IPS-11a (cell line): Measurements from ENCODE around the gene KLHL20.
A peak's percentile ranks its signal among the peaks of the same experiment; 100 is the strongest.
"Not testable (repeated sequence)": the region's sequence is repeated elsewhere in the genome, so short reads cannot be mapped to it uniquely, and the experiment has no call there.

Experiments
- H3K4me3 ChIP-seq: one replicate; pipeline ENCODE4 v1.5.1; 2013; ENCODE audit warnings: low read depth, low read length, control low read depth

The KLHL20 gene

GRCh38 chr1:173744651-173745050 is 29.9 kb downstream of the KLHL20 start:
- H3K4me3 ChIP-seq = no peak overlapping the region

- no peak overlapping the region for H3K4me3 ChIP-seq
These were observed 34.4 kb downstream of the KLHL20 start for GRCh38 chr1:173749137-173749536.

DNA sequence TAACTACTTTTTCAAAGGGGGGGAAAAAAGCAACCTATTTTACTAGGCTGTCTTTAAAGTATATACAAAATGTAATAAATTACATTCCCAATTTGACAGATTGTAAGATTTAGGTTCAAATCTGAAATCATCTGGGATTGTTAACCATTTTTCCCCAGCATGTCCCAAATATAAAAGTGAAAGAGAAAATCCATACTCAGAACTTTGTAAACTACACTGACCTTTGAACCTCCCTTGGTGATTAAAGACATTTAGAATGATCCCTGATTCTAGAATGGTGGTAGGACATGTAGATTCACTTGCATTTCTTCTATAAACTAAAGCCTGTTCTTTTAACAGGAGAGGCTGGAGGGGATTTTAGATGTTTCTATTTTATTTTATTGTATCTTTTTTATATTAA is 39.0 kb downstream of the KLHL20 start:
- H3K4me3 ChIP-seq = no peak overlapping the region

- H3K4me3 ChIP-seq = no peak overlapping the region
These were observed 42.9 kb downstream of the KLHL20 start for GRCh38 chr1:173757666-173758065.

GRCh38 chr1:173758110-173758509 is 43.3 kb downstream of the KLHL20 start:
- no peak overlapping the region for H3K4me3 ChIP-seq

DNA sequence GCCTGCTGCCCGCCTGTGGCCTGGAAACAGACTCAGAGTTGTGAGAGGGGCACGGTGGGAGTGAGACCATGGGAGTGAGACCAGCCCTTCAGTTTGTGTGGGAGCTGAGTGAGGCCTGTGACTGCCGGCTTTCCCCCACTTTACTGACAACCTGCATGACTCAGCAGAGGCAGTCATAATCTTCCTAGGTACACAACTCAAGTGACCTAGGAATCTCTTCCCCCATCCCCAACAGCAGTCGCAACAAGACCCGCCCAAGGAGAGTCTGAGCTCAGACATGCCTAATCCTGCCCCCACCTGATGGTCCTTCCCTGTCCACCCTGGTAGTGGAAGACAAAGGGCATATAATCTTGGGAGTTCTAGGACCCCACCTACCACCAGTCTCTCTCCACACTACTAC is 44.2 kb downstream of the KLHL20 start:
- no peak overlapping the region for H3K4me3 ChIP-seq

DNA sequence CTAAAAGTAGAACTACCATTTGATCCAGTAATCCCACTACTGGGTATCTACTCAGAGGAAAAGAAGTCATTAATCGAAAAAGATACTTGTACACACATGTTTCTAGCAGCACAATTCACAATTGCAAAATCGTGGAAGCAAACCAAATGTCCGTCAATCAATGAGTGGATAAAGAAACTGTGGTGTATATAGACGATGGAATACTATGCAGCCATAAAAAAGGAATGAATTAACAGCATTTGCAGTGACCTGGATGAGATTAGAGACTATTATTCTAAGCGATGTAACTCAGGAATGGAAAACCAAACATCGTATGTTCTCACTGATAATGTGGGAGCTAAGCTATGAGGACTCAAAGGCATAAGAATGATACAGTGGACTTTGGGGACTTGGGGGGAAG is 49.5 kb downstream of the KLHL20 start:
- not testable (repeated sequence) for H3K4me3 ChIP-seq

GRCh38 chr1:173768206-173768605 is 53.4 kb downstream of the KLHL20 start:
- H3K4me3 ChIP-seq = no peak overlapping the region

DNA sequence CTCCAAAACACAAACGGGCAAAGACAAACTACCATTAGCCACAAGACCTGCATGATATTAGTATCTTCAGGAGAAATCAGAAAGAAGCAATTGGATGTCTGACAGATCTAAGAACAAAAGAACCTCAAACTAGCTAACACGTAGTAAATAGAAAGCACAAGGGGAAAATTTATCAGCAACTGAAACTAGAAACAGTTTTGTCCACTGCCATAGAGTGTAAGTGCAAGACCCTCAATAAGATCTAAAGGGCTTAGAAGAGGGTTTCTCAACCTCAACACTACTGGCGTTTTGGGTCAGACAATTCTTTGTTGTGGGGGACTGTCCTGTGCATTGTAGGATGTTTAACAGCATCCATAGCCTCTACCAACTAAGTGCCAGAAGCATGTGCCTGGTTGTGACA is 54.0 kb downstream of the KLHL20 start:
- no peak overlapping the region for H3K4me3 ChIP-seq

DNA sequence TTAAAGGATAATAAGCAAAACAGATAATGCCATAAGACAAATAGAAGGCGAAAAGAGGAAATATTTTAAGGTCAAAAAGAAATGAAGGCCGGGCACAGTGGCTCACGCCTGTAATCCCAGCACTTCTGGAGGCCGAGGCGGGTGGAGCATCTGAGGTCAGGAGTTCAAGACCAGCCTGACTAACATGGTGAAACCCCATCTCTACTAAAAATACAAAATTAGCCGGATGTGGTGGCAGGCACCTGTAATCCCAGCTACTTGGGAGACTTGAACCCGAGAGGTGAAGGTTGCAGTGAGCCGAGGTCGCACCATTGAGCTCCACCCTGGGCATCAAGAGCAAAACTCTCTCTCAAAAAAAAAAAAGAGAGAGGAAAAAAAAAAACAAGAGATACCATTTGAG is 55.5 kb downstream of the KLHL20 start:
- H3K4me3 ChIP-seq = not testable (repeated sequence)

DNA sequence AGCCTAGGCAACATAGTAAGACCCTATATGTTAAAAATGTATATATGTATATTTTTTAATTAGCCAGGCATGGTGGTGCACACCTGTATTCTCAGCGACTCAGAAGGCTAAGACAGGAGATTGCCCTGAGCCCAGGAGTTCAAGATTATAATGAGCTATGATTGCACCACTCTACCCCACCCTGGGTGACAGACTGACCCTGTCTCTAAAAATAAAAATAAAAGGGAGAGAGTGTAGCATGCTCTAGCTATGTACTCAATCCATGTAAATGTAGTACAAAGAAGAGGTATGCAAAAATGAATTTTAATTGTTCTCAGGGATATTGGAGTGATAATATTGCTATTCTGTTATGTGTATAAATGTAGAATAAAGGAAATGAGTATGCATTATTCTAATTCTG is 56.8 kb downstream of the KLHL20 start:
- H3K4me3 ChIP-seq = no peak overlapping the region

GRCh38 chr1:173775578-173776226 is 60.9 kb downstream of the KLHL20 start:
- no peak overlapping the region for H3K4me3 ChIP-seq

DNA sequence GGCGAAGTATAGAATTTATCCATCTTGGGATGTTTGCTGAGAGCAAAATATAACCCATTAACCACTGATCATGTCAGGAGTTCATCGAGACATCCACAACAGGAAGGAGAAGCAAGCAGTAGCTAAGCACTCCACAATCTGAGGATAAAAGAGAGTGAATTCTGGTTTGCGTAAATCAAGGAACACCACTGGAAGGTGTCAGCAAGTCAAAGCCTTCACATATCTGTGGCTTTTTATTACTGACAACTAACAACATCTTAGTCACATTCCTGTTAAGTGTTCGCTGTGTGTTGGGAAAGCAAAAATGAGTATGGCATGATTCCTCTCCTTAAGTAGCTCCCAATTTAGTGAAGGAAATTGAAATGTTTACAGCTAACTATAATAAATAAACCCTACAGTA is 65.2 kb downstream of the KLHL20 start:
- no peak overlapping the region for H3K4me3 ChIP-seq

GRCh38 chr1:173784997-173785396 is 70.2 kb downstream of the KLHL20 start:
- no peak overlapping the region for H3K4me3 ChIP-seq

DNA sequence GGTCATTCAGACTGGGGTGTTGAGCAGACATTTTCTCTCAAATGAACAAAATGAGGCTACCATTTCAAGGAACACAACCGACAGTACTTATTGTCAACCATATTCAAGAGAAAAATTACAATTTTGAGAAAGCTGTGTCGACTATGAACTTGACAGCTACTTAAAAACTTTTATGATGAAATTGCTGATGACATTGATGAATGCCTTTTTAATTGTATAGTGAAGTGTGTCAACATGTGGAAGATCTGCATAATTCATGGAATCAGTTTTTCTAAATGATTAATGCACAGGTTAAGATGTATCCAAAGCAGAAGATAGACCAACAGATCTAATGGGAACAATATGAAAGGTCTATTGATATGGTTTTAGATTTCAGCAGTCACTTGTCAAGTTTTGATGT is 75.1 kb downstream of the KLHL20 start:
- H3K4me3 ChIP-seq = no peak overlapping the region

- no peak overlapping the region for H3K4me3 ChIP-seq
These were observed 83.3 kb downstream of the KLHL20 start for GRCh38 chr1:173798078-173798477.

DNA sequence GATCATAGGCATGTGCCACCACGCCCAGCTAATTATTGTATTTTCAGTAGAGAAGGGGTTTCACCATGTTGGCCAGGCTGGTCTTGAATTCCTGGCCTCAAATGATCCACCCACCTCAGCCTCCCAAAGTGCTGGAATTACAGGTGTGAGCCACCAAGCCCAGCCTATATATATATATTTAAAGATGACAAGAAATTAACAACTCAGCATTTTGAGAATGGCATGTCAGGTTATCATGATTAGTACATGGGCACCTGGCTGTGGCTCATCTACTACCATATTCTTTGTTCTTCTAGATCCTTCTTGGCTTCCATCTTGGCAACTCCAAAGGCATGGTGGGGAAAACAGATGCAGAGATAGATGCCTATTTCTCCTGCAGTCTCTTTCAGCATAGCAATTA is 85.2 kb downstream of the KLHL20 start:
- H3K4me3 ChIP-seq = not testable (repeated sequence)

DNA sequence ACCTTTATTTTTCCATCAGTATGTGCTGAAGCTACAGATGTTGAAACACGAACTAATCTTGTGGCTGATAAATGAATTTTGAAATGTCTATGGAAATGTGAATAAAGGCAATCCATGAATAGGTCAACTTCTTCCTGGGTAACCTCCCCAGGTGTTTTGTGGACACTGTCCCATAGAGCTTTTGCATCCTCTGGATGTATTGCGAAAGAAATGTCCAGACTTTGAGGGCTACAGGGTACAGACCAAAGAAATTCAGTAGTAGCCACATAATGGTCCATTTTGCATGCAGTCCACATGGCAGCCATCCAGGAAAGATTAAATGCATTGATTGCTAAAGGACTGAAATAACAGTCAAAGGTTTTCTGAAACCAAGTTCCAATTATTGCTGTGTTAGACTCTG is 88.2 kb downstream of the KLHL20 start:
- no peak overlapping the region for H3K4me3 ChIP-seq

DNA sequence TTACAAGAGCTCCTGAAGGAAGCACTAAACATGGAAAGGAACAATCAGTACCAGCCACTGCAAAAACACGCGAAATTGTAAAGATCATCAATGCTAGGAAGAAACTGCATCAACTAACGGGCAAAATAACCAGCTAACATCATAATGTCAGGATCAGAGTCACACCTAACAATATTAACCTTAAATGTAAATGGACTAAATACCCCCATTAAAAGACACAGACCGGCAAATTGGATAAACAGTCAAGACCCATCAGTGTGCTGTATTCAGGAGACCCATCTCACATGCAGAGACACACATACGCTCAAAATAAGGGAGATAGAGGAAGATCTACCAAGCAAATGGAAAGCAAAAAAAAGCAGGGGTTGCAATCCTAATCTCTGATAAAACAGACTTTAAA is 98.9 kb downstream of the KLHL20 start:
- H3K4me3 ChIP-seq = not testable (repeated sequence)

GRCh38 chr1:173818459-173818858 is 103.7 kb downstream of the KLHL20 start:
- no peak overlapping the region for H3K4me3 ChIP-seq

DNA sequence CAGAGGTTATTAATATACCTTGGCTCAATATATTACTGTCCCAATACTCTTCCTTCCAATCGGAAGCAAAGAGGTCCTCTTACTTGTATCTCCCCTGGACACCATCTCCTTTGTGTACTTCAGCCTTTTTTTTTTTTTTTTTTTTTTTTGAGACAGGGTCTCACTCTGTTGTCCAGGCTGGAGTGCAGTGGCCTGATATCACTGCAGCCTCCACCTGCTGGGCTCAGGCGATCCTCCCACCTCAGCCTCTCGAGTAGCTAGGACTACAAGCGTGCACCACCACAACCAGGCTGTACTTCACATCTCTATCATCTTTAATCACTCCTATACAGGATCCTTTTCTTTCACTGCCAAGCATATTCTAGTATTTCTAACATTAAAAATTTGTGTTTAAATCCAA is 106.9 kb downstream of the KLHL20 start:
- no peak overlapping the region for H3K4me3 ChIP-seq

- H3K4me3 ChIP-seq = peak overlapping the region; percentile 75
These were observed 109.1 kb downstream of the KLHL20 start for GRCh38 chr1:173823781-173824314.
